GM12875 (cell line): ENCODE measurements around the gene SERP2.

ENCODE experiments used
- H3K4me3 ChIP-seq: one replicate; pipeline ENCODE4 v1.5.1; 2011; ENCODE audit warnings: low read depth, low read length, control low read depth
- CTCF ChIP-seq: IDR thresholded peaks from 2 replicates; pipeline ENCODE4 v1.5.1; 2011; ENCODE audit warnings: low read depth, mild to moderate bottlenecking, control low read depth, inconsistent platforms, low read length, moderate library complexity, borderline replicate concordance; ENCODE audit not compliant: insufficient read depth

The SERP2 gene

GRCh38 chr13:44416744-44417143 is 43.1 kb downstream of the SERP2 start:
- H3K4me3 ChIP-seq = no peak overlapping the region
- TF ChIP-seq CTCF = no peak

DNA sequence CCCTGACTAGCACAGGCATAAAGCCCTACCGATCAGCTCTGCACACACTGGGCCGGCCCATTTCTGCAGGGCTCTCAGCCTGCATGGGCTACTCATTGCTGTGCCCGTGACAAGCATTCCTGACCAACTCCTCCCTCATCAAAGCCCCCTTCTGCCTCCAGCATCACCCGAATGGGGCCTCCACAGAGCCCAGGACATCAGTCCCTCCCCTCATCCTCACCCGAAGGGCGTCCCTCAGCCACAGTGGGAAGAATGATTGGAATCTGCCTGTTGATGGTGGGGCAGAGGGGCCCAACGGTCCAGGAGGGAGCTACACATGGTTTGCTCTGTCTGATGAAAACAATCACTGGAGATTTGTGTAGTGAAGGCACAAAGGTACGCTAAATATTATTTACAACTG is 43.8 kb downstream of the SERP2 start:
- TF ChIP-seq CTCF = no peak
- H3K4me3 ChIP-seq = no peak overlapping the region

DNA sequence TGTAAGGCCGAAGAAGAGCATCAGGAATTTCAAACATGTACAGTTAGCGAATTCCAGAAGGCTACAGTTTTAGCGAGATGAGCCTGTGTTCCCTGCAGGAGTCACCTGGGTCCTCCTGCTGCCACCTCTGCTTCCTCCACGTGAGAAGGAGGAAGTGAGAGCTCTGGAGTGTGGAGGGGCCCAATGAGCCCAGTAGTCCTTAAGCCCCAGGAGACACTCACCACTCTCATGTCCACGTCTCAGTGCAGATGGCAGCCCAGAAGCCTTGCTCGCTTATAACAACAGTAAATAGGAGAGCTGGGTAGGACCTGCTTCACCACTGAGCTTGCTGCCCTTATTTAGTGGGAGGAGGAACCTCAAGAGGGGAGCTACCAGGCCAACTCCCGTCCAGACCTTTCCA is 44.3 kb downstream of the SERP2 start:
- no peak for TF ChIP-seq CTCF
- H3K4me3 ChIP-seq = no peak overlapping the region

DNA sequence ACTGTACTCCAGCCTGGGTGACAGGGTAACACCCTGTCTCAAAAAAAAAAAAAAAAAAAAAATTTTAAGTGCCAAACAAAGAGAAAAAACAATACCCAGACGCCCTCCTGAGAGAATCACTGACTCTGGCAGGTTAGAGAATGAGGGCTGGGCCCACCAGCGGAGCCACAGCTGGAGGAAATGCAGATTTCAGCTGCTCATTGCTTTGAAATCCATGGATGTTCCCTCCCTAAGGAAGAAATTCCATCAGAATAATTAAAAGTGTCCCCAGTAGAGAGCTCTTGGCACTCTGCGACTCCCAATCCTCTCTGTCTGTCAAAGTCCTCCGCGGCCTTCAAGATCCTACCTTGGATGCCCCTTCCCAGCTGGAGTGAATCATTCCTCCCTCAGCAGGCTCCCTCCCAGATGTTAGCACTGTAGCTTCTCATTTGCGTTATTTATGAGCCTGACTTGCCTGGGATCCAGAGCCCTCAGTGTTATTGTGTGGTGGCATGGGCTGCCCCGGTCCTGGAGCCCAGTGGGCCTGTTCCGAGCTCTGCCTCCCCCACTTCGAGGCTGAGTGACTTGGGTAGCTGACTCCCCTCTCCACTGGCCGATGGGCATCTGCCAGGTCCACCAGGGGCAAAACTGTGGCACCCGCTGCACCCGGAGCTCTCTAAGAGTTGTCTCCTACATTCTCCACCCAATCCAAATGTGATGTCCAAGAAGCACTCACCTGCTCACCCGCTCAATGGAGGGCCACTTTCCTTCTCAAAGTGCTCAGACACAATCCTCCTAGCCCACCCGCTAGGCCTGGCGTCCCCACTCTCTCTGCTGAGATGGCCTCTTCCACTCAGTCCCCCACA is 47.0 kb downstream of the SERP2 start:
- no peak for TF ChIP-seq CTCF

DNA sequence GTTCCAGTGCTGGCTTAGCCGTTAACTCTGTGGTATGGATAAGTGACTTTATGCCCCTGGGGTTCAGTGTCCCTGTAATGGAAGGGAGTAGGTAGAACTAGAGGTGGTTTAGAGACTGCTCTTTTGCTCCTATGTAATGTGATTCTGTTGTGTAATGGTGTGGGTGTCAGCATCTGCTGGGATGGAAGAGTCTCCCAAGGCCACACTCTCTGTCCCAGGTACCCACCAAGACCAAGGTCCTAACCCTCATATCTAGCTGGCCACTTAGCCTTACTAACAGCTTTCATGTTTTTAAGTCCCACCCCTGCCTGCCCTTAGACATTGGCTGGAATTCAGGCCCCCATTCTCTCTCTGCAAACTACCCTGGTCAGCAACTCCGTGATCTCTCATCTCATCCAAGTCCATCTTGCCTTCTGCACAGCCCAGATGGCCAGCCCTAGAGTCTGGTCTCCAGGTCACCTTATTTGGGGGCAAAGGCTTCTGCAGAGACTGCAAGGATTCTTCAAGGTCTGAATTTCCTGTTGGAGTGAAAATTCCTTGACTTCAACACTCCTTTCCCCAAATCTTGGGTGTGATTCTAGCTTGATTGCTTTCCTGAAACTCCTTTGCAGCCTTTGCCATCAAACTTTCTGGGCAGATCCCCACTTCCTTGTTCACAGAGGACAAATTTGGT is 48.4 kb downstream of the SERP2 start:
- no peak for TF ChIP-seq CTCF
- no peak overlapping the region for H3K4me3 ChIP-seq

More for the DNA sequence above, 47.0 kb downstream of the SERP2 start:
- no peak overlapping the region for H3K4me3 ChIP-seq

DNA sequence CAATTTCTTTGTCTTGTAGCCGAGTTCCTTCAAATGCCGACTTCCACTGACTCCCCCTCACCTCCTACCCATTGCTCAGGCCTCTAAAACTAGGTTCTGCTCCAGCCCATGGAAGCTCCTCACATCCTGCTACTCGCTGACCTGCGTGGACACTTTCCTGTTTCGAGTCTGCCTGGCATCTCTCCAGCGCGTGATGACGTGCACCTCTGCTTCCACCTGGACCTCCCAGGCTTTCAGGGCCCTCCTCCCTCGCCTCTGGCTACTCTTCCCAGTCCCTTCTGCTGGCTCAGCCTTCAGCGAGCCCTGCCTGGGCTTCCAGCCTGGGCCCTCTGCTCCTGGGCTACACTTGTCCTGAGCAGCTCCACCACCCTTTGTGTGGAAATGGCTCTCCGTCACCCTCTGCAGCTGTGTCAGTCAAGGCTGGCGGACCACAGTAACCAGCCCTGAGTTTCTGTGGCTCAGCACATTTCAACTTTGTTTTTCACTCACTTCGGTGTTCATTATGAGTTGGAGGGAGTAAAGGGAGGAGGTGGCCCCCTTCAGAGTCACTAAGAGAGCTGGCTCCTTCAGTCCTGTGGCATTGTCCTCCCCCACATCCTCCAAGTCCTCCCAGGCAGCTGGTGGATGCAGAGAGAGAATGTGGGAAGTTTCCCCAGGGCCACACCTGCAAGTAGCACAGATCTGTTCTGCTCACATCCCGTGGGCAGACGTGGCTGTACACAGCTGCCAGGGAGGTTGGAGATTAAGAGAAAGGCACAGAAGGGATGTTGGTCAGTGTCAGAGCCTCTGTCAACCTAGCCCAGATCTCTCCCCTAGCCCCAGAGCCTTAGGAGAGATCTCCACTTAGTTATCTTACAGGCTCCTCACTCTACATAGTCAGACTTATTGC is 49.4 kb downstream of the SERP2 start:
- TF ChIP-seq CTCF = no peak
- H3K4me3 ChIP-seq = no peak overlapping the region

GRCh38 chr13:44423824-44424223 is 50.2 kb downstream of the SERP2 start:
- no peak for TF ChIP-seq CTCF

More at GRCh38 chr13:44423824-44424223, 50.2 kb downstream of the SERP2 start:
- H3K4me3 ChIP-seq = no peak overlapping the region
